Activated B cell treated with CpG ODN at 0.5 μM for 24 hours (primary cell): Measurements from ENCODE around the gene ADGRB3. TPM values are rescaled to one million over a fixed set of nuclear protein-coding genes. Genes with fewer than 3 reads are reported as not detected.

Experiments
- ATAC-seq: fragments of 200-7000 bp; cut with Tn5 transposase; one replicate; pipeline ENCODE4 v1.10.0; 2021; ENCODE audit warnings: low read depth, mild to moderate bottlenecking, moderate library complexity
- CTCF ChIA-PET: fragments of 350-600 bp; sonication (Branson Sonifier 250); formaldehyde crosslinking; loops from one replicate; lab custom pipeline; 2021; ENCODE audit warnings: antibody characterized with exemption; lab: Charles Lee
- POLR2A ChIA-PET: fragments of 350-600 bp; sonication (Branson Sonifier 250); formaldehyde crosslinking; loops from one replicate; lab custom pipeline; 2021; ENCODE audit warnings: antibody characterized with exemption; lab: Charles Lee
- DNase-seq: peaks from one replicate; pipeline ENCODE4 v3.0.0; 2022
- H3K27ac Mint-ChIP-seq: one replicate; pipeline ENCODE4 v1.8.0; 2020; ENCODE audit warnings: mixed read lengths
- H3K27me3 Mint-ChIP-seq: one replicate; pipeline ENCODE4 v1.8.0; 2021; ENCODE audit warnings: mixed read lengths
- H3K36me3 Mint-ChIP-seq: one replicate; pipeline ENCODE4 v1.8.0; 2021; ENCODE audit warnings: low read depth, mixed read lengths
- H3K4me1 Mint-ChIP-seq: one replicate; pipeline ENCODE4 v1.8.0; 2021; ENCODE audit warnings: mixed read lengths
- H3K4me3 Mint-ChIP-seq: one replicate; pipeline ENCODE4 v1.8.0; 2020; ENCODE audit warnings: mild to moderate bottlenecking, mixed read lengths
- H3K9me3 Mint-ChIP-seq: one replicate; pipeline ENCODE4 v1.8.0; 2020; ENCODE audit warnings: mixed read lengths
- CTCF ChIP-seq: fragments of 200-600 bp; IDR thresholded peaks from one replicate; pipeline ENCODE4 v1.8.0; 2022; ENCODE audit warnings: antibody characterized with exemption, mild to moderate bottlenecking
- intact Hi-C: fragments of 100-400 bp; cut with micrococcal nuclease; formaldehyde crosslinking; loops from one replicate; pipeline ENCODE4 v1.15.1; 2024
- total RNA-seq: library from RNA; stranded (reverse); gene quantifications from 2 replicates; pipeline ENCODE4 v1.2.3, GENCODE V29; 2022

ADGRB3 gene
- total RNA-seq, 1 donor from 2014 or later: not detected

- H3K36me3 Mint-ChIP-seq: no peaks in the 10 kb centered on the region
- ATAC-seq: no peak
- no peak overlapping the region for H3K27ac Mint-ChIP-seq
- intact Hi-C loops: no loop called here
- ChIA-PET CTCF (no interaction called here), POLR2A (no interaction called here)
- no peaks in the 10 kb centered on the region for H3K9me3 Mint-ChIP-seq
- TF ChIP-seq CTCF: no peak
- H3K4me1 Mint-ChIP-seq: no peaks in the 10 kb centered on the region
- H3K27me3 Mint-ChIP-seq: no peaks in the 10 kb centered on the region
- no peak overlapping the region for H3K4me3 Mint-ChIP-seq
- no peak for DNase-seq
Observed at GRCh38 chr6:69012211-69012610, 377.1 kb downstream of the ADGRB3 start.

GRCh38 chr6:69012876-69013275, 377.8 kb downstream of the ADGRB3 start:
- no peak for TF ChIP-seq CTCF
- Mint-ChIP-seq H3K27me3 (no peaks in the 10 kb centered on the region), H3K27ac (no peak overlapping the region), H3K9me3 (no peaks in the 10 kb centered on the region), H3K4me3 (no peak overlapping the region), H3K36me3 (no peaks in the 10 kb centered on the region), H3K4me1 (no peaks in the 10 kb centered on the region)
- intact Hi-C loops: no loop called here
- ATAC-seq (no peak), DNase-seq (no peak)
- ChIA-PET CTCF (no interaction called here), POLR2A (no interaction called here)

DNA sequence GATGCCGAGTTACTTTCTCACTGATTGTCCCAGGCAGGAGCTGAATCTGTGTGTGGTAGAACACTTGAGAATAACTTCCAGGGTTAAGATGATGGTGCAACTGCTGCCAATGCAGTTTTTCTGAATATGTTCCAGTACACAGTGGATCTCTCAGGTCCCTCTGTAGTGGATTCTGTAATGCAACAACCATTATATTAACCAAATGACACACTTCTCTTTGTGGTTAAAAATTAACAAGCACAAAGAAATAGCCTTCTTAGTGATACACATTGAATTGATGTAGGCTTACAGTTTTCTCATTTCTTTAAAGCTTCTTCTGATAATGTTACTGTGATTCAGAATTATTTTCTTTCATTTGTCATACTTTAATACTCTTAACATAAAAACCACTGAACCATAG, 383.8 kb downstream of the ADGRB3 start:
- no peak overlapping the region for H3K4me3 Mint-ChIP-seq
- H3K27me3 Mint-ChIP-seq: no peaks in the 10 kb centered on the region
- ATAC-seq (no peak), DNase-seq (no peak)
- H3K4me1 Mint-ChIP-seq: no peaks in the 10 kb centered on the region
- ChIA-PET CTCF (no interaction called here), POLR2A (no interaction called here)
- intact Hi-C loops: no loop called here
- no peaks in the 10 kb centered on the region for H3K9me3 Mint-ChIP-seq
- H3K27ac Mint-ChIP-seq: no peak overlapping the region
- H3K36me3 Mint-ChIP-seq: no peaks in the 10 kb centered on the region
- TF ChIP-seq CTCF: no peak

GRCh38 chr6:69019832-69020231, 384.8 kb downstream of the ADGRB3 start:
- POLR2A ChIA-PET: no interaction called here
- H3K9me3 Mint-ChIP-seq: no peaks in the 10 kb centered on the region
- no peaks in the 10 kb centered on the region for H3K36me3 Mint-ChIP-seq
- no peaks in the 10 kb centered on the region for H3K27me3 Mint-ChIP-seq
- ATAC-seq (no peak), DNase-seq (no peak)
- H3K27ac Mint-ChIP-seq: no peak overlapping the region
- intact Hi-C loops: no loop called here
- CTCF ChIA-PET: no interaction called here
- TF ChIP-seq CTCF: no peak
- no peak overlapping the region for H3K4me3 Mint-ChIP-seq
- H3K4me1 Mint-ChIP-seq: no peaks in the 10 kb centered on the region

DNA sequence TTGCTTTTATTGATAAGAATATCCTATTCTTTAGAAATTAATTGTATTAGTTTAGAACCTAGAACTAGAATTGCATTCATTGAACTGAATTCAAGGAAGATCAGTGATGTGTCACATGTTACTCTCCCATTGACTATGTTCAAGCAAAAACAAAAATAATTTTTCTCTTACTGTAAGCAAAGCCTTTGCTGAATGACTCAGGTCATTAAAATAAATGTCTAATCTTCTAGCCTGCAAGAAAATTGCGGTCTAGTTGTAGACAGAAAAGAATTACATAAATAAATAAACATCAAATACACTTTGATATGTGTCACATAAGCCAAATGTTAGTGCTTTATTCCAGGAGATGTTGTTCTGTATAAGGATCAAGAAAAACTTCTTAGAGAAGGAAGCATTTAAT, 387.9 kb downstream of the ADGRB3 start:
- no peak for DNase-seq
- Mint-ChIP-seq H3K36me3 (no peaks in the 10 kb centered on the region), H3K27ac (no peak overlapping the region), H3K9me3 (no peaks in the 10 kb centered on the region), H3K4me3 (no peak overlapping the region), H3K4me1 (no peaks in the 10 kb centered on the region), H3K27me3 (no peaks in the 10 kb centered on the region)
- intact Hi-C loops: no loop called here
- ATAC-seq: no peak
- TF ChIP-seq CTCF: no peak
- CTCF ChIA-PET: no interaction called here
- POLR2A ChIA-PET: no interaction called here
